GM12801 (cell line): ENCODE data around the gene PLVAP.

Source experiments
- CTCF ChIP-seq: IDR thresholded peaks from one replicate; pipeline ENCODE4 v1.5.1; 2011; ENCODE audit warnings: control low read depth; ENCODE audit not compliant: insufficient read length; ENCODE audit errors: extremely low read depth

The PLVAP gene

GRCh38 chr19:17365361-17365760, 11.8 kb downstream of the PLVAP start:
- TF ChIP-seq CTCF, result no peak

- no peak for TF ChIP-seq CTCF
These were observed 17.0 kb downstream of the PLVAP start for GRCh38 chr19:17359905-17360800.

GRCh38 chr19:17358395-17358794, 18.7 kb downstream of the PLVAP start:
- no peak for TF ChIP-seq CTCF

GRCh38 chr19:17357724-17358123, 19.4 kb downstream of the PLVAP start:
- TF ChIP-seq CTCF, result no peak

GRCh38 chr19:17357078-17357666, 20.0 kb downstream of the PLVAP start:
- no peak for TF ChIP-seq CTCF

GRCh38 chr19:17353386-17353785, 23.8 kb downstream of the PLVAP start:
- TF ChIP-seq CTCF, result no peak

GRCh38 chr19:17352608-17353280, 24.4 kb downstream of the PLVAP start:
- no peak for TF ChIP-seq CTCF
